ENCODE data around the gene HDAC4.

DNA sequence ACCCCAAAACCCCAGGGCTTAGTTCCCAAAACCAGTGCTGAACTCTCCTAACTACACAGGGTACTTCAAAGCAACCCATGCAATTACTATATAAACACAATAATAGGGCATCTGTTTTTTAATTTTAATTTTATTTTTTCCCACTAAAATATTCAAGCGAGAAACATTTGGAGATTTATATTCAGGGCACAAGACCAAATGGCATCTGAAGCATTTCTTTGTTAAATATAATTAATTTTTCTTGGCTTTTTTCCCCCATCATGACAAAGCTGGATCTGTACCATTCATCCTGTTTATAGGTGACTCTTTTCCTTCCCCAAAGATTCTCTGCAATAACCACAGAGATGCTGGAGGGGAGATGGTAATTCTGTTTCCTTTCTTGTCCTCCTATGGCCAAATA lies 18.1 kb upstream of the HDAC4 start:
- TF ChIP-seq MAFK (IDR thresholded peaks at IDR 0.05; ENCODE audit: low read depth, low read length) (no peak), CEBPB (IDR thresholded peaks at IDR 0.05; ENCODE audit: low read depth, low read length) (no peak), BHLHE40 (IDR thresholded peaks at IDR 0.05; ENCODE audit: low read depth, low read length) (no peak), POLR2A (IDR thresholded peaks at IDR 0.05; ENCODE audit: low read depth, low read length) (no peak), MAZ (IDR thresholded peaks at IDR 0.05; ENCODE audit: borderline replicate concordance, low read depth, low read length) (no peak), RFX5 (IDR thresholded peaks at IDR 0.05; ENCODE audit: low read depth, low read length) (no peak), RAD21 (IDR thresholded peaks at IDR 0.05; ENCODE audit: low read length) (no peak)
- TF ChIP-seq, protein P1, sequence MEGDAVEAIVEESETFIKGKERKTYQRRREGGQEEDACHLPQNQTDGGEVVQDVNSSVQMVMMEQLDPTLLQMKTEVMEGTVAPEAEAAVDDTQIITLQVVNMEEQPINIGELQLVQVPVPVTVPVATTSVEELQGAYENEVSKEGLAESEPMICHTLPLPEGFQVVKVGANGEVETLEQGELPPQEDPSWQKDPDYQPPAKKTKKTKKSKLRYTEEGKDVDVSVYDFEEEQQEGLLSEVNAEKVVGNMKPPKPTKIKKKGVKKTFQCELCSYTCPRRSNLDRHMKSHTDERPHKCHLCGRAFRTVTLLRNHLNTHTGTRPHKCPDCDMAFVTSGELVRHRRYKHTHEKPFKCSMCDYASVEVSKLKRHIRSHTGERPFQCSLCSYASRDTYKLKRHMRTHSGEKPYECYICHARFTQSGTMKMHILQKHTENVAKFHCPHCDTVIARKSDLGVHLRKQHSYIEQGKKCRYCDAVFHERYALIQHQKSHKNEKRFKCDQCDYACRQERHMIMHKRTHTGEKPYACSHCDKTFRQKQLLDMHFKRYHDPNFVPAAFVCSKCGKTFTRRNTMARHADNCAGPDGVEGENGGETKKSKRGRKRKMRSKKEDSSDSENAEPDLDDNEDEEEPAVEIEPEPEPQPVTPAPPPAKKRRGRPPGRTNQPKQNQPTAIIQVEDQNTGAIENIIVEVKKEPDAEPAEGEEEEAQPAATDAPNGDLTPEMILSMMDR (conservative IDR thresholded peaks at IDR 0.05; ENCODE audit: low read depth, low read length) = no peak
- TF ChIP-seq, protein P2, sequence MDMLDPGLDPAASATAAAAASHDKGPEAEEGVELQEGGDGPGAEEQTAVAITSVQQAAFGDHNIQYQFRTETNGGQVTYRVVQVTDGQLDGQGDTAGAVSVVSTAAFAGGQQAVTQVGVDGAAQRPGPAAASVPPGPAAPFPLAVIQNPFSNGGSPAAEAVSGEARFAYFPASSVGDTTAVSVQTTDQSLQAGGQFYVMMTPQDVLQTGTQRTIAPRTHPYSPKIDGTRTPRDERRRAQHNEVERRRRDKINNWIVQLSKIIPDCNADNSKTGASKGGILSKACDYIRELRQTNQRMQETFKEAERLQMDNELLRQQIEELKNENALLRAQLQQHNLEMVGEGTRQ (IDR thresholded peaks at IDR 0.05; ENCODE audit: low read depth, low read length) = no peak

Measured in IMR-90 (cell line).